HEK293 (cell line): Measurements from ENCODE around the gene MSRB3.

Experiments
- CTCF ChIA-PET: fragments of 350-600 bp; formaldehyde crosslinking; extraction: SDS; loops from one replicate; lab custom pipeline; 2021; ENCODE audit warnings: antibody characterized with exemption; lab: Yijun Ruan, JAX
- POLR2A ChIA-PET: fragments of 300-600 bp; formaldehyde crosslinking; extraction: SDS; loops from one replicate; lab custom pipeline; 2020; ENCODE audit warnings: antibody characterized with exemption, inconsistent platforms; lab: Yijun Ruan, JAX
- H3K27ac ChIP-seq: fragments of 200-500 bp; sonication (Bioruptor generic); 2 replicates; pipeline ENCODE4 v1.5.1; 2014; ENCODE audit warnings: low read depth, low read length, control low read depth, inconsistent platforms; ENCODE audit errors: extremely low read depth
- H3K36me3 ChIP-seq, 2 experiments: fragments of 200-500 bp in 1 of 2; sonication (Bioruptor generic) in 1 of 2; 1 replicate in 1 of 2; 2 replicates in 1 of 2; pipeline ENCODE4 v1.5.1; 2014 to 2017; ENCODE audit warnings: inconsistent platforms in 2 of 2, low read length in 2 of 2; ENCODE audit not compliant: control insufficient read depth in 2 of 2, insufficient read depth in 1 of 2
- H3K4me1 ChIP-seq: fragments of 200-500 bp; sonication (Bioruptor generic); 2 replicates; pipeline ENCODE4 v1.5.1; 2014; ENCODE audit warnings: mild to moderate bottlenecking, low read length, inconsistent platforms; ENCODE audit not compliant: control insufficient read depth, insufficient read depth
- H3K4me3 ChIP-seq: 2 replicates; pipeline ENCODE4 v1.5.1; 2011; ENCODE audit warnings: low read depth, mild to moderate bottlenecking, control low read depth, low read length, moderate library complexity
- H3K9me3 ChIP-seq: fragments of 200-500 bp; sonication (Bioruptor generic); 2 replicates; pipeline ENCODE4 v1.5.1; 2014; ENCODE audit warnings: low read depth, low read length, inconsistent platforms; ENCODE audit not compliant: control insufficient read depth, insufficient read depth
- EGR2 ChIP-seq: fragments of 450-650 bp; formaldehyde crosslinking; IDR thresholded peaks from 2 replicates; pipeline ENCODE4 v1.5.1; 2016; ENCODE audit warnings: low read depth, missing biosample characterization, missing genetic modification characterization
- MEIS1 ChIP-seq: sonication (generic); formaldehyde crosslinking; IDR thresholded peaks from 2 replicates; pipeline ENCODE4 v1.8.1; 2022; ENCODE audit warnings: missing genetic modification reagents, mild to moderate bottlenecking, borderline replicate concordance
- OSR2 ChIP-seq: fragments of 450-650 bp; formaldehyde crosslinking; IDR thresholded peaks from 2 replicates; pipeline ENCODE4 v1.5.1; 2016; ENCODE audit warnings: missing biosample characterization, missing genetic modification characterization
- ZBTB7A ChIP-seq: fragments of 450-650 bp; formaldehyde crosslinking; IDR thresholded peaks from 2 replicates; pipeline ENCODE4 v1.5.1; 2016; ENCODE audit warnings: low read depth, missing biosample characterization, missing genetic modification characterization
- ZFP69B ChIP-seq: fragments of 450-650 bp; formaldehyde crosslinking; IDR thresholded peaks from 2 replicates; pipeline ENCODE4 v1.5.1; 2016; ENCODE audit warnings: missing biosample characterization, missing genetic modification characterization
- ZNF174 ChIP-seq: fragments of 450-650 bp; formaldehyde crosslinking; IDR thresholded peaks from 2 replicates; pipeline ENCODE4 v1.5.0; 2017; ENCODE audit warnings: missing biosample characterization, mild to moderate bottlenecking, missing genetic modification characterization
- ZNF223 ChIP-seq: fragments of 450-650 bp; formaldehyde crosslinking; IDR thresholded peaks from 2 replicates; pipeline ENCODE4 v1.5.1; 2016; ENCODE audit warnings: missing biosample characterization, missing genetic modification characterization
- ZNF341 ChIP-seq: fragments of 450-650 bp; formaldehyde crosslinking; IDR thresholded peaks from 2 replicates; pipeline ENCODE4; 2016; ENCODE audit warnings: low read depth, missing biosample characterization, missing genetic modification characterization
- ZNF366 ChIP-seq: fragments of 450-650 bp; formaldehyde crosslinking; conservative IDR thresholded peaks from 2 replicates; pipeline ENCODE4 v1.5.1; 2016; ENCODE audit warnings: missing biosample characterization, missing genetic modification characterization
- ZNF404 ChIP-seq: fragments of 450-650 bp; formaldehyde crosslinking; IDR thresholded peaks from 2 replicates; pipeline ENCODE4 v1.5.1; 2017; ENCODE audit warnings: missing biosample characterization, missing genetic modification characterization
- ZNF521 ChIP-seq: fragments of 450-650 bp; formaldehyde crosslinking; IDR thresholded peaks from 2 replicates; pipeline ENCODE4 v1.5.1; 2017; ENCODE audit warnings: missing biosample characterization, mild to moderate bottlenecking, missing genetic modification characterization
- ZNF600 ChIP-seq: fragments of 450-650 bp; formaldehyde crosslinking; IDR thresholded peaks from 2 replicates; pipeline ENCODE4 v1.5.1; 2016; ENCODE audit warnings: missing biosample characterization, missing genetic modification characterization
- ZNF776 ChIP-seq: fragments of 450-650 bp; formaldehyde crosslinking; IDR thresholded peaks from 2 replicates; pipeline ENCODE4 v1.5.0; 2017; ENCODE audit warnings: missing biosample characterization, missing genetic modification characterization, borderline replicate concordance
- TF ChIP-seq, protein P1 (sequence below): fragments of 450-650 bp; formaldehyde crosslinking; IDR thresholded peaks from 2 replicates; pipeline ENCODE4 v1.5.1; 2016; ENCODE audit warnings: missing biosample characterization, missing genetic modification characterization, borderline replicate concordance
- TF ChIP-seq, protein P2 (sequence below): fragments of 450-650 bp; formaldehyde crosslinking; IDR thresholded peaks from 2 replicates; pipeline ENCODE4 v1.5.1; 2016; ENCODE audit warnings: missing biosample characterization, missing genetic modification characterization
- TF ChIP-seq, protein P3 (sequence below): fragments of 450-650 bp; formaldehyde crosslinking; IDR thresholded peaks from 2 replicates; pipeline ENCODE4 v1.5.1; 2017; ENCODE audit warnings: missing biosample characterization, missing genetic modification characterization
- TF ChIP-seq, protein P4 (sequence below): fragments of 450-650 bp; IDR thresholded peaks from 2 replicates; pipeline ENCODE4 v1.5.1; 2018; ENCODE audit warnings: missing biosample characterization, mild to moderate bottlenecking, missing genetic modification characterization
- TF ChIP-seq, protein P5 (sequence below): fragments of 450-650 bp; formaldehyde crosslinking; IDR thresholded peaks from 2 replicates; pipeline ENCODE4 v1.5.1; 2016; ENCODE audit warnings: missing biosample characterization, missing genetic modification characterization
- TF ChIP-seq, protein P6 (sequence below): fragments of 450-650 bp; formaldehyde crosslinking; IDR thresholded peaks from 2 replicates; pipeline ENCODE4 v1.5.1; 2016; ENCODE audit warnings: missing biosample characterization, missing genetic modification characterization
- TF ChIP-seq, protein P7 (sequence below): fragments of 450-650 bp; formaldehyde crosslinking; IDR thresholded peaks from 2 replicates; pipeline ENCODE4 v1.5.1; 2016; ENCODE audit warnings: missing biosample characterization, missing genetic modification characterization

The MSRB3 gene

DNA sequence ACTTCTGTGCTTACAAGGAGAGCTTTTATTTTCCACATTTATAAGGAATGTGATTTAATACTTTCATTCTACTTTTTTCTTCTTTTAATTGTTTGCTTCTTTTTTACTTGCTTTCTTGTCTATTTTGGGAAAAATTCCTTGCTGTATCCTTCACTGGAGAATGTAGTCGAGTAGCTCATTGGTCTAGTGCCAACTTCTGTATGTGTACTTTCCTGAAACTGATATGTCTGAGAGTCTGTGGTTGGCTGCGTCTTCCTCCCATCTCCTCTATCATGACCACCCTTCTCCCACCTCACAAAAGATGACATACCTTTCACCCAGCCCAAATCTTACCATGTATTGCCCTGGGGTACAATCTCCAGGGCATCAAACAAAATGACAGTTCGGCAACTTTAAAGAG is 51.8 kb downstream of the MSRB3 start (continued):
- TF ChIP-seq ZNF776 (tag by site-specific recombination) (no peak), ZNF174 (tag by site-specific recombination) (no peak), OSR2 (no peak), EGR2 (no peak), MEIS1 (CRISPR knock-in tag) (no peak), ZBTB7A (tag by site-specific recombination) (no peak), ZNF366 (tag by site-specific recombination) (no peak), ZFP69B (tag by site-specific recombination) (no peak)
- TF ChIP-seq, protein P1, sequence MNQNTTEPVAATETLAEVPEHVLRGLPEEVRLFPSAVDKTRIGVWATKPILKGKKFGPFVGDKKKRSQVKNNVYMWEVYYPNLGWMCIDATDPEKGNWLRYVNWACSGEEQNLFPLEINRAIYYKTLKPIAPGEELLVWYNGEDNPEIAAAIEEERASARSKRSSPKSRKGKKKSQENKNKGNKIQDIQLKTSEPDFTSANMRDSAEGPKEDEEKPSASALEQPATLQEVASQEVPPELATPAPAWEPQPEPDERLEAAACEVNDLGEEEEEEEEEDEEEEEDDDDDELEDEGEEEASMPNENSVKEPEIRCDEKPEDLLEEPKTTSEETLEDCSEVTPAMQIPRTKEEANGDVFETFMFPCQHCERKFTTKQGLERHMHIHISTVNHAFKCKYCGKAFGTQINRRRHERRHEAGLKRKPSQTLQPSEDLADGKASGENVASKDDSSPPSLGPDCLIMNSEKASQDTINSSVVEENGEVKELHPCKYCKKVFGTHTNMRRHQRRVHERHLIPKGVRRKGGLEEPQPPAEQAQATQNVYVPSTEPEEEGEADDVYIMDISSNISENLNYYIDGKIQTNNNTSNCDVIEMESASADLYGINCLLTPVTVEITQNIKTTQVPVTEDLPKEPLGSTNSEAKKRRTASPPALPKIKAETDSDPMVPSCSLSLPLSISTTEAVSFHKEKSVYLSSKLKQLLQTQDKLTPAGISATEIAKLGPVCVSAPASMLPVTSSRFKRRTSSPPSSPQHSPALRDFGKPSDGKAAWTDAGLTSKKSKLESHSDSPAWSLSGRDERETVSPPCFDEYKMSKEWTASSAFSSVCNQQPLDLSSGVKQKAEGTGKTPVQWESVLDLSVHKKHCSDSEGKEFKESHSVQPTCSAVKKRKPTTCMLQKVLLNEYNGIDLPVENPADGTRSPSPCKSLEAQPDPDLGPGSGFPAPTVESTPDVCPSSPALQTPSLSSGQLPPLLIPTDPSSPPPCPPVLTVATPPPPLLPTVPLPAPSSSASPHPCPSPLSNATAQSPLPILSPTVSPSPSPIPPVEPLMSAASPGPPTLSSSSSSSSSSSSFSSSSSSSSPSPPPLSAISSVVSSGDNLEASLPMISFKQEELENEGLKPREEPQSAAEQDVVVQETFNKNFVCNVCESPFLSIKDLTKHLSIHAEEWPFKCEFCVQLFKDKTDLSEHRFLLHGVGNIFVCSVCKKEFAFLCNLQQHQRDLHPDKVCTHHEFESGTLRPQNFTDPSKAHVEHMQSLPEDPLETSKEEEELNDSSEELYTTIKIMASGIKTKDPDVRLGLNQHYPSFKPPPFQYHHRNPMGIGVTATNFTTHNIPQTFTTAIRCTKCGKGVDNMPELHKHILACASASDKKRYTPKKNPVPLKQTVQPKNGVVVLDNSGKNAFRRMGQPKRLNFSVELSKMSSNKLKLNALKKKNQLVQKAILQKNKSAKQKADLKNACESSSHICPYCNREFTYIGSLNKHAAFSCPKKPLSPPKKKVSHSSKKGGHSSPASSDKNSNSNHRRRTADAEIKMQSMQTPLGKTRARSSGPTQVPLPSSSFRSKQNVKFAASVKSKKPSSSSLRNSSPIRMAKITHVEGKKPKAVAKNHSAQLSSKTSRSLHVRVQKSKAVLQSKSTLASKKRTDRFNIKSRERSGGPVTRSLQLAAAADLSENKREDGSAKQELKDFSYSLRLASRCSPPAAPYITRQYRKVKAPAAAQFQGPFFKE: no peak
- TF ChIP-seq, protein P2, sequence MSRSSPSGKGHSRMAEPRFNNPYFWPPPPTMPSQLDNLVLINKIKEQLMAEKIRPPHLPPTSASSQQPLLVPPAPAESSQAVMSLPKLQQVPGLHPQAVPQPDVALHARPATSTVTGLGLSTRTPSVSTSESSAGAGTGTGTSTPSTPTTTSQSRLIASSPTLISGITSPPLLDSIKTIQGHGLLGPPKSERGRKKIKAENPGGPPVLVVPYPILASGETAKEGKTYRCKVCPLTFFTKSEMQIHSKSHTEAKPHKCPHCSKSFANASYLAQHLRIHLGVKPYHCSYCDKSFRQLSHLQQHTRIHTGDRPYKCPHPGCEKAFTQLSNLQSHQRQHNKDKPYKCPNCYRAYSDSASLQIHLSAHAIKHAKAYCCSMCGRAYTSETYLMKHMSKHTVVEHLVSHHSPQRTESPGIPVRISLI (tag by site-specific recombination): no peak
- TF ChIP-seq, protein P3, sequence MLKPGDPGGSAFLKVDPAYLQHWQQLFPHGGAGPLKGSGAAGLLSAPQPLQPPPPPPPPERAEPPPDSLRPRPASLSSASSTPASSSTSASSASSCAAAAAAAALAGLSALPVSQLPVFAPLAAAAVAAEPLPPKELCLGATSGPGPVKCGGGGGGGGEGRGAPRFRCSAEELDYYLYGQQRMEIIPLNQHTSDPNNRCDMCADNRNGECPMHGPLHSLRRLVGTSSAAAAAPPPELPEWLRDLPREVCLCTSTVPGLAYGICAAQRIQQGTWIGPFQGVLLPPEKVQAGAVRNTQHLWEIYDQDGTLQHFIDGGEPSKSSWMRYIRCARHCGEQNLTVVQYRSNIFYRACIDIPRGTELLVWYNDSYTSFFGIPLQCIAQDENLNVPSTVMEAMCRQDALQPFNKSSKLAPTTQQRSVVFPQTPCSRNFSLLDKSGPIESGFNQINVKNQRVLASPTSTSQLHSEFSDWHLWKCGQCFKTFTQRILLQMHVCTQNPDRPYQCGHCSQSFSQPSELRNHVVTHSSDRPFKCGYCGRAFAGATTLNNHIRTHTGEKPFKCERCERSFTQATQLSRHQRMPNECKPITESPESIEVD: no peak
- TF ChIP-seq, protein P4, sequence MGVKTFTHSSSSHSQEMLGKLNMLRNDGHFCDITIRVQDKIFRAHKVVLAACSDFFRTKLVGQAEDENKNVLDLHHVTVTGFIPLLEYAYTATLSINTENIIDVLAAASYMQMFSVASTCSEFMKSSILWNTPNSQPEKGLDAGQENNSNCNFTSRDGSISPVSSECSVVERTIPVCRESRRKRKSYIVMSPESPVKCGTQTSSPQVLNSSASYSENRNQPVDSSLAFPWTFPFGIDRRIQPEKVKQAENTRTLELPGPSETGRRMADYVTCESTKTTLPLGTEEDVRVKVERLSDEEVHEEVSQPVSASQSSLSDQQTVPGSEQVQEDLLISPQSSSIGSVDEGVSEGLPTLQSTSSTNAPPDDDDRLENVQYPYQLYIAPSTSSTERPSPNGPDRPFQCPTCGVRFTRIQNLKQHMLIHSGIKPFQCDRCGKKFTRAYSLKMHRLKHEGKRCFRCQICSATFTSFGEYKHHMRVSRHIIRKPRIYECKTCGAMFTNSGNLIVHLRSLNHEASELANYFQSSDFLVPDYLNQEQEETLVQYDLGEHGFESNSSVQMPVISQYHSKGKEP: no peak

DNA sequence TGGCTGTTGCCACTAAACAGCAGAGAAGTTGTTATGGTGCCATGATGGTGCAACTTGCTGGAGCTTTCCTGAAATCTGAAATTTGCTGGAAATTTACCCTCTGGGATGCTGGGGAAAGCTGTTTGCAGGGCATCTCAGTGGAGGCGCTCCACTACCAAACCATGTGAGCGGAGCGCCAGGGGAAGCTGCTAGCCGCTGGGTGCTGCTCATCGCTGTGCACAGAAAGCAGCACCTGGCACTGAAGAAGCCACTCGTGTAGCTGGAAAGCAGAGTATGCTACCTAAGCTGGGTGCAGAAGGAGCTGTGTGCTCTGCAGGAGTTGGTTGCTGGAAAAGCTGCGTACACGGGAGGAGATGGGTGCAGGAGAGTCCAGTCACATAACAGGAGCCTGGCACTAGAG is 53.0 kb downstream of the MSRB3 start:
- Histone ChIP-seq H3K36me3 (no peaks in the 10 kb centered on the region), H3K4me1 (peaks cover 18% of the 10 kb centered on the region), H3K4me3 (no peak overlapping the region), H3K9me3 (no peaks in the 10 kb centered on the region), H3K27ac (no peak overlapping the region)
- CTCF ChIA-PET: no interaction called here
- POLR2A ChIA-PET: no interaction called here
- no peak for TF ChIP-seq ZNF341 (tag by site-specific recombination)
- TF ChIP-seq ZNF521 (tag by site-specific recombination): no peak
- no peak for TF ChIP-seq ZNF600 (tag by site-specific recombination)
- TF ChIP-seq, protein P5, sequence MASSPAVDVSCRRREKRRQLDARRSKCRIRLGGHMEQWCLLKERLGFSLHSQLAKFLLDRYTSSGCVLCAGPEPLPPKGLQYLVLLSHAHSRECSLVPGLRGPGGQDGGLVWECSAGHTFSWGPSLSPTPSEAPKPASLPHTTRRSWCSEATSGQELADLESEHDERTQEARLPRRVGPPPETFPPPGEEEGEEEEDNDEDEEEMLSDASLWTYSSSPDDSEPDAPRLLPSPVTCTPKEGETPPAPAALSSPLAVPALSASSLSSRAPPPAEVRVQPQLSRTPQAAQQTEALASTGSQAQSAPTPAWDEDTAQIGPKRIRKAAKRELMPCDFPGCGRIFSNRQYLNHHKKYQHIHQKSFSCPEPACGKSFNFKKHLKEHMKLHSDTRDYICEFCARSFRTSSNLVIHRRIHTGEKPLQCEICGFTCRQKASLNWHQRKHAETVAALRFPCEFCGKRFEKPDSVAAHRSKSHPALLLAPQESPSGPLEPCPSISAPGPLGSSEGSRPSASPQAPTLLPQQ: no peak
- TF ChIP-seq ZNF223 (tag by site-specific recombination): no peak
- TF ChIP-seq OSR2: no peak
- TF ChIP-seq, protein P6, sequence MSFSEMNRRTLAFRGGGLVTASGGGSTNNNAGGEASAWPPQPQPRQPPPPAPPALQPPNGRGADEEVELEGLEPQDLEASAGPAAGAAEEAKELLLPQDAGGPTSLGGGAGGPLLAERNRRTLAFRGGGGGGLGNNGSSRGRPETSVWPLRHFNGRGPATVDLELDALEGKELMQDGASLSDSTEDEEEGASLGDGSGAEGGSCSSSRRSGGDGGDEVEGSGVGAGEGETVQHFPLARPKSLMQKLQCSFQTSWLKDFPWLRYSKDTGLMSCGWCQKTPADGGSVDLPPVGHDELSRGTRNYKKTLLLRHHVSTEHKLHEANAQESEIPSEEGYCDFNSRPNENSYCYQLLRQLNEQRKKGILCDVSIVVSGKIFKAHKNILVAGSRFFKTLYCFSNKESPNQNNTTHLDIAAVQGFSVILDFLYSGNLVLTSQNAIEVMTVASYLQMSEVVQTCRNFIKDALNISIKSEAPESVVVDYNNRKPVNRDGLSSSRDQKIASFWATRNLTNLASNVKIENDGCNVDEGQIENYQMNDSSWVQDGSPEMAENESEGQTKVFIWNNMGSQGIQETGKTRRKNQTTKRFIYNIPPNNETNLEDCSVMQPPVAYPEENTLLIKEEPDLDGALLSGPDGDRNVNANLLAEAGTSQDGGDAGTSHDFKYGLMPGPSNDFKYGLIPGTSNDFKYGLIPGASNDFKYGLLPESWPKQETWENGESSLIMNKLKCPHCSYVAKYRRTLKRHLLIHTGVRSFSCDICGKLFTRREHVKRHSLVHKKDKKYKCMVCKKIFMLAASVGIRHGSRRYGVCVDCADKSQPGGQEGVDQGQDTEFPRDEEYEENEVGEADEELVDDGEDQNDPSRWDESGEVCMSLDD (tag by site-specific recombination): no peak
- TF ChIP-seq, protein P7, sequence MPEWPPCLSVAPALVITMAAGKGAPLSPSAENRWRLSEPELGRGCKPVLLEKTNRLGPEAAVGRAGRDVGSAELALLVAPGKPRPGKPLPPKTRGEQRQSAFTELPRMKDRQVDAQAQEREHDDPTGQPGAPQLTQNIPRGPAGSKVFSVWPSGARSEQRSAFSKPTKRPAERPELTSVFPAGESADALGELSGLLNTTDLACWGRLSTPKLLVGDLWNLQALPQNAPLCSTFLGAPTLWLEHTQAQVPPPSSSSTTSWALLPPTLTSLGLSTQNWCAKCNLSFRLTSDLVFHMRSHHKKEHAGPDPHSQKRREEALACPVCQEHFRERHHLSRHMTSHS (tag by site-specific recombination): no peak
- TF ChIP-seq, protein P3: no peak
- no peak for TF ChIP-seq ZNF404 (tag by site-specific recombination)
